Natural killer cell treated with Interleukin-12 subunit alpha and Interleukin-12 subunit beta and Interleukin-15 and Interleukin-18, amount 100 ng/mL, for 72 hours (primary cell): ENCODE data around the gene OBSCN. TPM values are rescaled to one million over a fixed set of nuclear protein-coding genes. Genes with fewer than 3 reads are reported as not detected.

Experiments used
- ATAC-seq, 2 donors: fragments of 150-1000 bp; cut with Tn5 transposase in 1 of 2; sonication (Bioruptor Pico), chemical (Tn5 transposase) in 1 of 2; 2 replicates each; pipeline ENCODE4 v1.10.0; 2021
- DNase-seq: peaks from one replicate; pipeline ENCODE4 v3.0.0; 2022; ENCODE audit warnings: low spot score
- H3K27ac Mint-ChIP-seq, 2 donors: 1 replicate in 1 of 2; 2 replicates in 1 of 2; pipeline ENCODE4 v1.8.0; 2022; ENCODE audit warnings: mixed read lengths in 2 of 2, mild to moderate bottlenecking in 1 of 2, moderate library complexity in 1 of 2
- H3K27me3 Mint-ChIP-seq, 2 donors: 1 replicate in 1 of 2; 2 replicates in 1 of 2; pipeline ENCODE4 v1.8.0; 2022; ENCODE audit warnings: mixed read lengths in 2 of 2
- H3K36me3 Mint-ChIP-seq: one replicate; pipeline ENCODE4 v1.8.0; 2022; ENCODE audit warnings: mixed read lengths
- H3K4me1 Mint-ChIP-seq, 2 donors: 1 replicate in 1 of 2; 2 replicates in 1 of 2; pipeline ENCODE4 v1.8.0; 2022; ENCODE audit warnings: low read depth in 2 of 2, mixed read lengths in 2 of 2, mild to moderate bottlenecking in 1 of 2
- H3K4me3 Mint-ChIP-seq: one replicate; pipeline ENCODE4 v1.8.0; 2022; ENCODE audit warnings: mixed read lengths
- H3K9me3 Mint-ChIP-seq: 2 replicates; pipeline ENCODE4 v1.8.0; 2022; ENCODE audit warnings: mixed read lengths
- total RNA-seq, 2 donors: library from RNA; stranded (reverse); gene quantifications; one replicate each; pipeline ENCODE4 v1.2.3, GENCODE V29; 2022

The OBSCN gene
- total RNA-seq, 2 donors from 2014 or later, result 6.4 to 12.3 TPM

DNA sequence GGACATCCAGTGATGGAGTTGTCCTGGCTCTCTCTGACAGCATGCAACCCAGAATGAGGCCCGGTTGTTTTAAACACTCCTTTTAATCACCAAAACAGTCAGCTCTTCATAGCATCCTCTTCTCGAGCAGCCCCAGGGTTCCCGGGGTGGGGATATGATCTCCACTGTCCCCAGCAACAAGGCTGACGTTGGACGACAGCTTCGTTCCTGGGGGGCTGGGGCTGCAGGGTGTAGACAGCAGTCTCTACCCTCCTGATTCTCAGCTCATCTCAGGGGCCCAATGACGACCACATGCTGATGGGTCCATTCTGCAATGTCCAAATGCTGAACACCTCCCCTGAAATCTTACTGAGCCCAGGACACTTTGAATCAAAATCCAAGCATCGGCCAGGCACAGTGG is 171.8 kb downstream of the OBSCN start:
- H3K9me3 Mint-ChIP-seq, result no peaks in the 10 kb centered on the region
- no peaks in the 10 kb centered on the region for H3K36me3 Mint-ChIP-seq
- ATAC-seq (no peak), DNase-seq (peak; percentile 31)
- H3K27me3 Mint-ChIP-seq, result peaks cover 12 to 15% of the 10 kb centered on the region in 2 donors
- no peak overlapping the region for H3K4me3 Mint-ChIP-seq
- H3K4me1 Mint-ChIP-seq, result peaks cover 5 to 6% of the 10 kb centered on the region in 2 donors
- H3K27ac Mint-ChIP-seq, result no peak overlapping the region

DNA sequence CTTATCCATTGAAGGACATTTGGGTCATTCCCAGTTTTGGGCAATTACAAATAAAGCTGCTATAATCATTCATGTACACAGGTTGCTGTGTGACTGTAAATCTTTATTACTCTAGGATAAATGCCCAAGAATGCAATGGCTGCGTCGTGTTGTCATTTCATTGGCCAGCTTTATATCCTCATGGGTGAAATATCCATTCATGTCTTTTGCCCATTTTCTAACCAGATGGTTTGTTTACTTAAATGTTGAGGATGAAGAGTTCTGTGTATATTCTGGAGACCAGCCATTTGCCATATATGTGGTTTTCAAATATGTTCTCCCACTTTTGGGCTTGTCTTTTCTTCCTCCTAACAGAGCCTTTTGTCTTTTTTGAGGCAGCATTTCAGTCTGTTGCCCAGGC is 173.5 kb downstream of the OBSCN start:
- H3K9me3 Mint-ChIP-seq, result no peaks in the 10 kb centered on the region
- H3K27ac Mint-ChIP-seq, result no peak overlapping the region
- peaks cover 12 to 15% of the 10 kb centered on the region in 2 donors for H3K27me3 Mint-ChIP-seq
- no peaks in the 10 kb centered on the region for H3K36me3 Mint-ChIP-seq
- ATAC-seq (no peak), DNase-seq (no peak)
- no peak overlapping the region for H3K4me3 Mint-ChIP-seq
- peaks cover 5 to 6% of the 10 kb centered on the region in 2 donors for H3K4me1 Mint-ChIP-seq

DNA sequence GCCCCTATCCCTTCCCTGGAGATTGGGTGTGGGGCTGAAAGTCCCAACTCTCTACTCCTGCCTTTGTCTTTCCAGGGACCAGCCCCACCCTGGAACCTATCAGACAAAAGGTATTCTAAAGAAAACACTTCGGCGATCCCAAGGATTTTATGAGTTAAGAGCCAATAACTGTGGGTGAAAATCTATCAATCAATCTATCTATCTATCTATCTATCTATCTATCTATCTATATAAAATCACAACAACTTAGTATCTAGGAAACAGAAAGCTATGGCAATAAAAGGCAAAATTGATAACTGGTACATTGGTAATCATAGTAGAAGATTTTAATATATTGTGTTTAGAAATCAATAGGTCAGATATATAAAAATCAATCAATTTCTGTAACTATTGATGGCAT is 175.9 kb downstream of the OBSCN start:
- no peak overlapping the region for H3K27ac Mint-ChIP-seq
- ATAC-seq (no peak), DNase-seq (no peak)
- no peaks in the 10 kb centered on the region for H3K9me3 Mint-ChIP-seq
- no peak overlapping the region for H3K4me3 Mint-ChIP-seq
- peaks cover 11 to 14% of the 10 kb centered on the region in 2 donors for H3K27me3 Mint-ChIP-seq
- peaks cover 4 to 5% of the 10 kb centered on the region in 2 donors for H3K4me1 Mint-ChIP-seq
- H3K36me3 Mint-ChIP-seq, result no peaks in the 10 kb centered on the region

DNA sequence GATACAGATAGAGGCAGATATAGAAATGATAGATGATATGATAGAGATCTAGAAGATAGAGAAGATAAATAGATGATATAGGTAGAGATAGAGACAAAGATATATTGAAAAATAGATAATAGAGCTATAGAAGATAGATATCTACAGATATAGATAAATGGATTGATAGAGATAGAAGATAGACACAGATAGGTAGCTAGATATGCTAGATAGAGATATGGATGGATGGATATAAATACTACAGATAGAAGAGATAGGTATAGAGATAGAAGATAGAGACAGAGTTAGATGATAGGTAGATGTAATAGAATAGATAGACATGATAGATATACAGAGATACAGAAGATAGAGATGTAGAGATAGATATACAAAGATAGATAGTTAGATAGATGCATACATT is 177.4 kb downstream of the OBSCN start:
- H3K36me3 Mint-ChIP-seq, result no peaks in the 10 kb centered on the region
- ATAC-seq, result no peak
- H3K27ac Mint-ChIP-seq, result no peak overlapping the region
- no peak for DNase-seq
- H3K9me3 Mint-ChIP-seq, result no peaks in the 10 kb centered on the region
- no peak overlapping the region for H3K4me3 Mint-ChIP-seq
- peaks cover 3 to 4% of the 10 kb centered on the region in 2 donors for H3K27me3 Mint-ChIP-seq
- H3K4me1 Mint-ChIP-seq, result no peaks in the 10 kb centered on the region

DNA sequence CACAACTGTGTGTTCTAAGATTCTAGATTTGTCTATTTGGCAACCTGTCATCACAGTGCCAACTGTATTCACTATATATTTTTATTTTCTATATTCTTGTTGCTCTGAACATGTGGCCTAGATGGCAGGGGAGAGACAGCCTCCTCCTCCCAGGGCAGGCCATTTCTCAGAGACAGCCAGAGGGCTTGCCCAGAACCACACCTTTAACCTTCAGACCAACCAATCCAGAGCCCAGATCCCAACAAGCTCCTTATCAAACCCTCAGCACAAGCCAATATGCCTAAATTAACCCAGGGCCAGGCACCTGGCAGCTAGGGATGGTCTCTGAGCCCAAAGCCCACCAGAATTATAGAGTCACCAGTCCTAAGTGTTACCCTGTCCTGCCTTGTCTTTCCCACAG is 179.5 kb downstream of the OBSCN start:
- H3K36me3 Mint-ChIP-seq, result no peaks in the 10 kb centered on the region
- H3K4me1 Mint-ChIP-seq, result peaks cover 0 to 1% of the 10 kb centered on the region in 2 donors
- no peaks in the 10 kb centered on the region for H3K27me3 Mint-ChIP-seq
- H3K4me3 Mint-ChIP-seq, result no peak overlapping the region
- no peaks in the 10 kb centered on the region for H3K9me3 Mint-ChIP-seq
- ATAC-seq (no peak), DNase-seq (no peak)
- H3K27ac Mint-ChIP-seq, result no peak overlapping the region

- no peak overlapping the region for H3K27ac Mint-ChIP-seq
- H3K27me3 Mint-ChIP-seq, result no peaks in the 10 kb centered on the region
- no peaks in the 10 kb centered on the region for H3K9me3 Mint-ChIP-seq
- H3K4me1 Mint-ChIP-seq, result peaks cover 0 to 3% of the 10 kb centered on the region in 2 donors
- no peak overlapping the region for H3K4me3 Mint-ChIP-seq
- DNase-seq (no peak), ATAC-seq (no peak)
- no peaks in the 10 kb centered on the region for H3K36me3 Mint-ChIP-seq
Measured at GRCh38 chr1:228390649-228391048, 182.8 kb downstream of the OBSCN start.

DNA sequence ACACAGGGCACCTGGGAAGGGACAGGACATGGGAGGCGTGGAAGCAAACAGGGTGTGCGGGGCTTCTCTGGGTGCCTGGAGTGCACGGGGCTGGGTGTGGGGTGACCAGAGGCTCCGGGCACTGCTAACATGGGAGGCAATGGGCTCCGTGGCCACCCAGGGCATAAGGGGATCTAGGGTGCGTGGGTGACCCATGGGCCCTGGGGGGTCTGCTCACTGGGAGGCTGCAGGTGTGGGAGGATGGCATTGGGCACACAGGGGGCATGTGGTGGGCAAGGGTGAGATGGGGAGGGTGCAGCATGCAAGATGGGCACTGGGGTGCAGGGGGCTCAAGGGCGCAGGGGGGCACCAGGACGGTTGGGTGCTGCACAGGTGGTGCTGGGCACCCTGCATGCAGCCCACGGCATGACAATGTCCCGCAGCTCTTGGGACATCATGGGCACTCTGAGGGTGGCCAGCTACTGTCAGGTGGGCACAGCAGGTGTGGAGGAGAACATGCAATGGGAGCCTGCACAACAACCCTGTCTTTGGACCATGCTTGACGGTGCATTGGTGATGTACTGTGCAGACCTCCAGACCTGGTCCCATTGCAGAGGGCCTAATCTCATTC is 183.7 kb downstream of the OBSCN start:
- Mint-ChIP-seq H3K27ac (no peak overlapping the region), H3K4me1 (peaks cover 4 to 5% of the 10 kb centered on the region in 2 donors), H3K36me3 (no peaks in the 10 kb centered on the region), H3K27me3 (no peaks in the 10 kb centered on the region), H3K9me3 (no peaks in the 10 kb centered on the region), H3K4me3 (no peak overlapping the region)
- DNase-seq, result no peak
- ATAC-seq, result peak in 1 of 2 donors; percentile 41

DNA sequence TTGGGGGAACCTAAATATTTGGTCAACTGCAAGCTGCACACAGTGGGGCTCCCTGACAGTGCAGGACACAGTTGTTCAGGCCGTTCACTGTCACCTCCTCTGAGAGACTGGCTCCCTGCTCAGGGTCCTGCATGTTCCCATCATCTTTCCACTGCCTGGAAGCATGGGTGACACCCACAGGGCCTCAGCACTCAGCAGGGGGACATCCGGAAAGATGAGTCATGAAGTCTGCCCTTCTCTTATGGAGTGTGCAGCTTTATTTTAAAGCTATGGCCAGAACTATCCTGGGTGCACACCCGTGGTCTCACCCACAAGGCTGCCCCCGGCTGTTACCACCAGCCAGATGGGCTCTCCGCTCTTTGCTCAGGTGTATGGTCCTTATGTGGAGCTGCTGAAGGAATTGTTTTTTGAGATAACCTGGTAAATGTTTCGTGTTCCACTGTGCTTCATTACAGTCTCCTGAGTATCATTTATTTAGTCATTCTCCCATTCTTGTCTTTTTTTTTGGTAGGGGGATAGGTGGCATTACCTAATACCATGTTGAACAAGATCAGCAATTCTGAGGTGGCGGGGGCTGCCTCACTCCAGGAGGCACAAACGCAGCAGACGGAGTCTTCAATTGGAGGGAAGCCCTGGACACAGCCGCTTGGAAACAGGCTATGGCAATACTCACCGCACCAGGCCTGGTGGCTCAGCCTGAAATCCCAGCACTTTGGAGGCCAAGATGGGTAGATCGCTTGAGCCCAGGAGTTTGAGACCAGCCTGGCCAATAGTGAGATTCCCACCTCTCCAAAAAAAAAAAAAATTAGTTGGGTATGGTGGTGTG is 184.5 kb downstream of the OBSCN start:
- Mint-ChIP-seq H3K9me3 (no peaks in the 10 kb centered on the region), H3K27ac (no peak overlapping the region), H3K36me3 (no peaks in the 10 kb centered on the region), H3K4me3 (no peak overlapping the region), H3K4me1 (peaks cover 5% of the 10 kb centered on the region in 2 donors), H3K27me3 (no peaks in the 10 kb centered on the region)
- DNase-seq (no peak), ATAC-seq (no peak)

- Mint-ChIP-seq H3K4me1 (peaks cover 11 to 12% of the 10 kb centered on the region in 2 donors), H3K27me3 (no peaks in the 10 kb centered on the region), H3K36me3 (no peaks in the 10 kb centered on the region), H3K9me3 (no peaks in the 10 kb centered on the region), H3K27ac (no peak overlapping the region), H3K4me3 (no peak overlapping the region)
- DNase-seq (no peak), ATAC-seq (no peak)
Measured at GRCh38 chr1:228393268-228393701, 185.4 kb downstream of the OBSCN start.

DNA sequence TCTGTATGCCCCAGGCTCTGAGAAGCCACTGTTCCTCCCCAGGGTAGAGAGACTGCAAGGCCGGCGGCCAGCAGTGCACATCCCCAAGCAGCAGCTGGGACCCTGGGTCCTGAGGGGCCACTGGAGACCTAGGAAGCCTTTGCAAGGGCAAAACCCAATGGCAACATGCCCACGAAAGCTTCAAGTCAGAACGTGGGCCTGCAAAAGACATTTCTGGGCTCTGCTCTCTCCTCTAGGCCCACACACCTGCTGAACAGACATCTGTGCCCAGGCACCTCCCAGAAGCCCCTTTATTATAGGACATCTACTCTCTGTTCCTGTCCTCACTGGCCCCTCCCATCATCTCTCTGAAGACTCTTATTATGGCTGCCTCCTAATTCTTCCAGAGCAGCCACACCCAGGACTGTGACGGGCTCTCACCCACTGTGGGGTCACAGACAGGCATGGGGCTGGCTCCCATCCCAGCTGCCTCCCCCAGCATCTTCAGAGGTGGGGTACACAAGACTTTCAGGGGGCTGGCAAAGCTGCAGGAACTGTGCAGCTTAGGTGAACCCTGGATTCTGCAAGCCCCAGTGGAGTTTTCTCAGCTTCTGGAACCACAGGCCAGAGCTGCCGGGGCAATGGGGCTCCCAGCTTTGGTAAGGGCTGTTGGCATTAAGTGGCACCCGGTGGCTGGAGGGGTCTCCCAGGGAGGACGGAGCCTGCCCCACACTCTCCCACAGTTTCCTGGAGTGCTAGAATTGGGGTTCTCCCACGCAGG is 186.1 kb downstream of the OBSCN start:
- H3K36me3 Mint-ChIP-seq, result no peaks in the 10 kb centered on the region
- H3K4me1 Mint-ChIP-seq, result peaks cover 11 to 12% of the 10 kb centered on the region in 2 donors
- H3K9me3 Mint-ChIP-seq, result no peaks in the 10 kb centered on the region
- no peak for DNase-seq
- no peak overlapping the region for H3K4me3 Mint-ChIP-seq
- ATAC-seq, result no peak
- no peak overlapping the region for H3K27ac Mint-ChIP-seq
- H3K27me3 Mint-ChIP-seq, result no peaks in the 10 kb centered on the region

DNA sequence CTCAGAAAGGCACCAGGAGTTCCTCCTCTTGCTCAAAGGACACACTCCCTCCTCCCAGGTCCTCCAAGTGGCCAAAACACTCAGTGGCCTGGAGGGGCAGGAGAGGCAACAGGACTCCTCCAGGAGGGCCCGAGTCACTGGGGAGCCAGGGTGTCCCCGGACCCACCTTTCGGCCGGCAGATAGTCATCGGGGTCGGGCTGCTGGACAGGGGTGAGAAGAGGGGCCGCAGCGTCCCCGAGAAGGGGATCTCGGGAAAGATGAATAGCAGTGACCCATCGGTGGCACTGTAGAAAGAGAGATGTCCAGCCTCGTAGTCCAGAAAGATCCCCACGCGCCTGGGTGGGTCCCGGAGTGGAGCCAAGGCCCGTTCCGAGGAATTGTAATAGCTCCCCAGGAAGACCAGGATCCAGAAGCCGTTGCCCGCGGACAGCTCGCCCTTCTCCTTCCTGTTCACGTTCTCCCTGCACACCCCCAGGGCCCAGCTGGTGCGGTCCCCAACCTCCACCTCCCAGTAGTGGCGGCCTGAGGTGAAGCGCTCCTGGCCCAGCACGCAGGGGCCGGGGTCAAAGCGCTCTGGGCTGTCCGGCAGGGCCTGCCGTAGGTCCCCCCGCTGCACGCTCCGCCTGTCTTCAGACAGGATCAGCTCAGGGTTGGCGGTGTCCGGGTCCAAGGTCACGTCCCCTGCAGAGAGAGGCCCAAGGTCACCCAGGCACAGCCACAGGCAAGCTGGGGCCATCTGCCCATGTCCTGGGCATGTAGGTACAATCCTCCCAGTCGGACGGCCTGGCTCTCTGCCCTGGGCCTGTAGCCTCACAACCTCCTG is 186.9 kb downstream of the OBSCN start:
- Mint-ChIP-seq H3K36me3 (no peaks in the 10 kb centered on the region), H3K27ac (no peak overlapping the region), H3K4me1 (peaks cover 11 to 14% of the 10 kb centered on the region in 2 donors), H3K27me3 (no peaks in the 10 kb centered on the region), H3K9me3 (no peaks in the 10 kb centered on the region), H3K4me3 (no peak overlapping the region)
- no peak for ATAC-seq
- no peak for DNase-seq

GRCh38 chr1:228396770-228397662 is 189.2 kb downstream of the OBSCN start:
- Mint-ChIP-seq H3K9me3 (no peaks in the 10 kb centered on the region), H3K4me3 (no peak overlapping the region), H3K27me3 (no peaks in the 10 kb centered on the region), H3K27ac (no peak overlapping the region), H3K4me1 (peaks cover 15 to 32% of the 10 kb centered on the region in 2 donors), H3K36me3 (no peaks in the 10 kb centered on the region)
- ATAC-seq (no peak), DNase-seq (no peak)
